LHCN-M2 (cell line): ENCODE results near the gene CGAS. TPM values are rescaled to one million over a fixed set of nuclear protein-coding genes. Genes with fewer than 3 reads are reported as not detected.
"Not testable (repeated sequence)": the region's sequence is repeated elsewhere in the genome, so short reads cannot be mapped to it uniquely, and the experiment has no call there.

Source experiments
- DNase-seq: peaks from one replicate; pipeline ENCODE4 v3.0.0-alpha.2; 2012; ENCODE audit warnings: low read depth
- polyA plus RNA-seq: library from polyadenylated mRNA; unstranded; fragments of >200 nt; gene quantifications from one replicate; pipeline ENCODE4 v1.2.1, GENCODE V29; 2012; ENCODE audit warnings: missing spikeins
- total RNA-seq: library from RNA; depleted of rRNA; stranded (reverse); fragments of >200 nt; gene quantifications from 2 replicates; pipeline ENCODE4 v1.2.3, GENCODE V29; 2014; rRNA removed

Gene CGAS
- total RNA-seq: 15.0 and 16.7 TPM in 2 replicates
- 2.2 TPM for polyA plus RNA-seq

DNA sequence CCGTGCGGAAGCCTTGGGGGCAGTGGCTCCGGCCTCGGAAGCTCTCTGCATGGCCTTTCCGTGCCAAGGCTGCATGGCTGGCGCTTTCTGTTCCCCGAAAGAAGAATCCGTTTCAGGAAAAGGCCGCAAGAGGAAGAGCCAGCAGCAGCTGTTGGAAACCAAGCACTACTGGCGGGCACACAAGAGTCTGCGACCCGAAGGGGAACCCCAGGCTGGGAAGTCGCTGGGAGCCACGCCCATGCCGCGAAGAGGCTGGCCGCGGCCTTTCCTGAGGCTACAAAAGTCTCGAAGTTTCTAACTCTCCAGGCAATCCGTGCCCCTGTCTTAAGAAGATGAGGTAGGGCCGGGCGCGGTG lies at the start of gene CGAS:
Gene CGAS (minus strand): TSS at position 191 of the 355 bp plus-strand sequence. CDS start 116 bp downstream, at position 75.
- peak; percentile 88 for DNase-seq

DNA sequence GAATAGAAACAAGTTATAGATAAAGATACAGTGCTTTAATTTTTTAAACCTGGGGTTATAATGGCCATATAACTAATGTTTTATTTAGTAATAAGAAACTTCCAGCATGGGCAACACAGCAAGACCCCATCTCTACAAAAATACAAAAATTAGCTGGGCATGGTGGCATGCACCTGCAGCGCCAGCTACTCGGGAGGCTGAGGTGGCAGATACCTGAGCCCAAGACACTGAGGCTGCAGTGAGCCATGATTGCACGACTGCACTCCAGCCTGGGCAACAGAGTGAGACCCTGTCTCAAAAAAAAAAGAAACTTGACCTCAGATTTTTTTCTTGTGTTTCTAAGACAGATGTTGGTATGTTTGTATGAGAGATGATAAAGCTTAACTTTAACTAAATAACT lies 45.8 kb upstream of the CGAS start:
- no peak for DNase-seq

DNA sequence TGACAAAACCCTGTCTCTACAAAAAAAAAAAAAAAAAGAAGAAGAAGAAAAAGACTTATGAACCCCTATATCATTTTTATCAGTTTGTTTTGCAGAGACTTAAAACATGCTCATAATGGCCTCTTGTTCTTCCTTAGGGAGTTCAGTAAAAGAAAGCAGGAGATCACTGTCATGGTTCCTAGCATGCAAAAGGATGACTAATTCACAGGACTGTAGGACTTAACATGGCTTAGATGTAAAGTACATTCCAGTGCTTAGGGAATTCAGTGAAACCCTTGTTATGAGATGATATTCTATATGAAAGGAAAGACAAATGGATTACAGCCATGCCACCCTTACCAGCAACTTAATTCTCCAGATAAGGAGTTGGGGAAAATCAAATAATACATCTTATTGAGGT lies 39.3 kb upstream of the CGAS start:
- DNase-seq: peak; percentile 22

DNA sequence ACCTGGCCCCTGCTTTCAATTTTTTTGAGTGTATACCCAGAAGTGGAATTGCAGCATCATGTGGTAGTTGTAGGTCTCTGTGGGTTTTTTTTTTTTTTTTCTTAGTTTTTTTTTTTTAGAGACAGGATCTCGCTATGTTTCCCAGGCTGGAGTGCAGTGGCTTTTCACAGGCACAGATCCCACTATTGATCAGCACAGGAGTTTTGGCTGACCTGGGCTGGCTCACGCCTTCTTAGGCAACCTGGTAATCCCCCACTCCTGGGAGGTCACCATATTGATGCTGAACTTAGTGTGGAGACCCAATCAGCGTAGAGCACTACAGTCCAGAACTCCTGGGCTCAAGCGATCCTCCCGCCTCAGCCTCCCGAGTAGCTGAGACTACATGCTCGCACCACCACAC lies 35.4 kb upstream of the CGAS start:
- DNase-seq: no peak

DNA sequence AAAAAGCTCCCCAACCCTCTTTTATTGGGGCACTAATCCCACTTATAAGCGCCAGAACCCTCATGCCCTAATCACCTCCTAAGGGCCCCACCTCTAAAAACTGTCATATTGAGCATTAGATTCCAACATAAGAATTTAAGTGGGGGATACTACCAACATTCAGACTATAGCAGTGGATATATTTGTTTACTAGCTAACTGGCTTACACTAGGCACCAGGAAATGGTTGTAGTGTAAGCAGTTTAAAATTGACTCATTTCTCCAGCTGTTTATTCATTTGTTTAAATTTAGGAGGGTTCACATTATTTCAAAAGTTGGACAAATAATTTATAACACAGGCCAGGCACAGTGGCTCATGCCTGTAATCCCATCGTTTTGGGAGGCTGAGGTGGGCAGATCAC lies 32.3 kb upstream of the CGAS start:
- no peak for DNase-seq

DNA sequence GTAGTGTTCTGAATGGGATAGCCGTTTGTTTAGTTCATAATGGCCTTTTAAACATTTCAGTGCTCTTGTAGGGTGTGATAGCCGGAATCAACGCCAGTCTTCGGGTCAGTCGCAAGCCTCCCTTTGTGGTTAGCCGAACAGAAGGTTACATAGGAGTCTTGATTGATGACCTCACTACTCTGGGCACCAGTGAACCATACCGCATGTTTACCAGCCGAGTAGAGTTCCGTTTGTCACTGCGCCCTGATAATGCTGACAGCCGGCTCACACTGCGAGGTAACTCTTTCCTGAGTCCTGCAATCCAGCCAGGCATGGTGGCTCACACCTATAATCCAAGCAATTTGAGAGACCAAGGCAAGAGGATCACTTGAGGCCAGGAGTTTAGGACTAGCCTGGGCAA lies 29.9 kb upstream of the CGAS start:
- DNase-seq: no peak

DNA sequence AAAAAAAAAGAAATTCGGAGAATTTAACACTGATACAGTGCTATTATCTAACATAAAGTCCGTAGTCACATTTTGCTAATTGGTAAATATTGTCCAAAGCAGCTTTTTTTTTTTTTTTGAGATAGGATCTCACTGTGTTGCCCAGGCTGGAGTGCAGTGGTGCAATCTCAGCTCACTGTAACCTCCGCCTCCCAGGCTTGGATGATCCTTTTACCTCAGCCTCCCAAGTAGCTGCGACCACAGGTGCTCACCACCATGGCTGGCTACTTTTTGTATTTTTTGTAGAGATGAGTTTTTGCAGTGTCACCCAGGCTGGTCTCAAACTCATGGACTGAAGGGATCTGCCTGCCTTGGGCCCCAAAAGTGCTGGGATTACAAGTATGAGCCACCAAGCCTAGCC lies 25.3 kb upstream of the CGAS start:
- DNase-seq: no peak

DNA sequence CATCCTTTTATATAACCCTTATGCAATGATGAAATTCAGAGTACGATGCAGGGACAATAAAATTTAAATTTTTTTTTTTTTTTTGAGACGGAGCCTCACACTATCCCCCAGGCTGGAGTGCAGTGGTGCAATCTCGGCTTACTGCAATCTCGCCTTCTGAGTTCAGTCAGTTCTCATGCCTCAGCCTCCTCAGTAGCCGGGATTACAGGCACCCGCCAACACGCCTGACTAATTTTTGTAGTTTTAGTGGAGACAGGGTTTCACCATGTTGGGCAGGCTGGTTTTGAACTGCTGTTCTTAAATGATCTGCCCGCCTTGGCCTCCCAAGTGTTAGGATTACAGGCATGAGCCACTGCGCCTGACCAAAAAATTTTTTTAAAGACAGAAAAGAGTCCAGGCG lies 24.6 kb upstream of the CGAS start:
- DNase-seq: no peak

DNA sequence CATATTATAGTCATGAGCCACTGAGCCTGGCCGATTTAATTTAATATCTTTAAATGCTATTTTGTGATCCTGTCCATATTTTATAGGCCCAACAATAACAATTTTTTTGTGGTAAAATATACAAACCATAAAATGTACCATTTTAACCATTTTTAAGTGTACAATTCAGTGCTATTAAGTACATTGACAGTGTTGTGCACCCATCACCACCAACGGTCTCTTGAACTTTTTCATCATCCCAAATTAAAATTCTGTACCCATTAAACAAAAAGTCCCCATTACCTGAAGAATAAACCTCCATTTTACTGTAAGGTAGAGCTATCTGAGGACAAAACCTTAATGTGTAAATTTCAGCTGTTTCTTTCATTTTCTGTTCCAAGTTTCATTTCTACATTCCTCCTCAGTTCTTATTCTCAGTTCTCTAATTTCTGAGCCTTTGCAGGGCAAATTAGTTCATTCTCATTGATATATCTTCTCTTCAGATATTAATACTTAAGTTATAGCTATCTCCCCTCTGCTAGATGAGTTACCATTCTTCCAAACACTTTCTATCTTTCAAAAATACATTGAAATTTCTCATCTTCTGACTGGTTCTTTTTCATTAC lies 19.7 kb upstream of the CGAS start:
- no peak for DNase-seq

DNA sequence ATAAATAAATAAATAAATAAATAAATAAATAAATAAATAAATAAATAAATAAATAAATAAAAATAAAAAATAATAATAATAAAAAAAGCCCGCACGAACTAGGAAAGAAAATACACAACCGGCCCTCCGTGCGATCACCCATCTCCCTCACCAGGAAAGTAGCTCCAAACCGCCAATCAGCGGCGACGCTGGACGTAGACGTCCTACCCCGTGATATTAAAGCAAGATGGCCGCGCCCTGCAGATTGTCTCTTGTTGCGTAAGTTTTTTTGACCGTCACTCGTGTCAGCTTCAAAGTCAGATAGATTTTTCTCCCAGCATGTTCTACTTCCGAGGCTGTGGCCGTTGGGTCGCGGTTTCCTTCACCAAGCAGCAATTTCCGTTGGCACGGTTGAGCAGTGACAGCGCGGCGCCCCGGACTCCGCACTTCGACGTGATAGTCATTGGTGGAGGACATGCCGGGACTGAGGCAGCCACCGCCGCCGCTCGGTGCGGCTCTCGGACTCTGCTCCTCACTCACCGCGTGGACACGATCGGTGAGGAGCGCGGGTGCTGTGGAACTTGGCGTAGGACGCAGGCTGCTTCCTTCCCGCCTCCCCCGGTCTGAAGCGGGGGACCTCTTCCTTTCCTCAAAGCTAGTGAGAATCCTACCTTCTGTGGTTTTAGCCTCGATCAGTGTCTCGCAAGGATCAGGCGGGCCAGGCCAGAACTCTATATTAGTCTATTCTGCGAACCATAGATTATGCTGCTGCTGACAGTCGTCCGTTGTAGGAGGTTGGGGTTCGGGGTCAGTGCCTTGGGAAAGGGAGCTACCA lies 9.6 kb upstream of the CGAS start, which contains the start of gene MTO1:
Gene MTO1 (plus strand): TSS at position 201 of the 814 bp plus-strand sequence. CDS start 118 bp downstream, at position 319.
- peak; percentile 91 for DNase-seq

DNA sequence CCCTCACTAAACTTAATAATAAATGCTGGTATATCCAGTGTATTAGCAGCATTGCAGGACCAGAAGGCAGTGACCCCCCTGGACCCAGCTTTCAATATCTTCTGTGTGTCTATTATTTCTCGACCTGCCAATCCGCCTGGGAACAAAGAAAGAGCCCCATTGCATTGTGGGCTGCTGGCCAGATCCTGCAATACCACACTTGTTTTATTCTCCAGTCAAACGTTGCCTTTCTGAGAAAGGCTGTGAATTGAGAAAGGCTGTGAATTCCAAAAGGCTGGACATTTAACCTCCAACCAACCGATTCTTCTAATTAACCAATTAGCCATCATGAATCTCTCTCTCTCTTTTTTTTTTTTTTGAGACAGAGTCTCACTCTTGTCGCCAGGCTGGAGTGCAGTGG lies 8.0 kb upstream of the CGAS start:
- DNase-seq: no peak

DNA sequence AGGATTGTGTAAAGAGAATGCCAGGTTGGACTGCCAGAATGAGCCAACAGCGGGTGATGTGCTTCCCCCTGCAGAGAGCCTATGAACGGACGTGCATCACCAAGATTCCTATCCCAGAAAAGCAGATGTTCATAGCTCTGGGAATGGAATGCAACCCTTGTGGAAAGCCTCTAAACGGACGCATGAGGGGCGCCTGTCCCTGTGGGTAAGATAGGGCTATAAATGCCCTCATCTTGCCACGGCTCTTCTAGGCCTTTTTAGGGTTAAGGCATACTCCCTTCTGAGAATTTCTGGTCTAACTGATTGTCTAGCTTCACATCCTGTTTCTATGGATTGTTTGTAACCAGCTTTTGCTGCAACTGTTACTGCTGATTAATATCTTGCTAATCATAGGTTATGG lies 7.4 kb upstream of the CGAS start:
- not testable (repeated sequence) for DNase-seq

DNA sequence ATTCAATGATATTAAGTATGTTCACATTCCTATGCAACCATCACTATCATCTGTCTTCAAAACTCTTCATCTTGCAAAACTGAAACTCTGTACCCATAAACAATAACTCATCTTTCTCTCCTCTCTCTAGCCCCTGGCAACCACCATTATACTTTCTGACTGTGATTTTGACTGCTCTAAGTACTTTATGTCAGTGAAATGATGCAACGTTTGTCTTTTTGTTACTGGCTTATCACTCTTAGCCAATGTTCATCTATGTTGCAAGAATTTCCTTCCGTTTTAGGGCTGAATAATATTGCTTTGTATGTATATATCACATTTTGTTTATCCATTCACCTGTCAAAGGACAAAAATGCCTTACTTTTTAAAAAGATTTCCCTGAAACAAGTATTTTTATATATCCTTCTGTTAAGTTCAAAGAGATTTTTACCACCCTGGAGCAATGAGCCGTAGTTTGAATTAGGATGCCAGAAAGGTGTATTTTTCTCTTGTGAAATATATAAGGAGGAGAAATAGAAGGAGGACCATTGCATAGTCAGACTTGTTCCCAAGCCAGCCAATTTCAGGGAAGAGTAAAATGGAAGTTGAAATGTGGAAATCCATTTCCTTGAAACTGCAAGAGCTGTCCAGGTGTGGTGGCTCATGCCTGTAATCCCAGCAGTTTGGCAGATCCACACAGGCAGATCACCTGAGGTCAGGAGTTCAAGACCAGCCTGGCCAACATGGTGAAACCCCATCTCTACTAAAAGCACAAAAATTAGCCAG lies 4.0 kb upstream of the CGAS start:
- no peak for DNase-seq

DNA sequence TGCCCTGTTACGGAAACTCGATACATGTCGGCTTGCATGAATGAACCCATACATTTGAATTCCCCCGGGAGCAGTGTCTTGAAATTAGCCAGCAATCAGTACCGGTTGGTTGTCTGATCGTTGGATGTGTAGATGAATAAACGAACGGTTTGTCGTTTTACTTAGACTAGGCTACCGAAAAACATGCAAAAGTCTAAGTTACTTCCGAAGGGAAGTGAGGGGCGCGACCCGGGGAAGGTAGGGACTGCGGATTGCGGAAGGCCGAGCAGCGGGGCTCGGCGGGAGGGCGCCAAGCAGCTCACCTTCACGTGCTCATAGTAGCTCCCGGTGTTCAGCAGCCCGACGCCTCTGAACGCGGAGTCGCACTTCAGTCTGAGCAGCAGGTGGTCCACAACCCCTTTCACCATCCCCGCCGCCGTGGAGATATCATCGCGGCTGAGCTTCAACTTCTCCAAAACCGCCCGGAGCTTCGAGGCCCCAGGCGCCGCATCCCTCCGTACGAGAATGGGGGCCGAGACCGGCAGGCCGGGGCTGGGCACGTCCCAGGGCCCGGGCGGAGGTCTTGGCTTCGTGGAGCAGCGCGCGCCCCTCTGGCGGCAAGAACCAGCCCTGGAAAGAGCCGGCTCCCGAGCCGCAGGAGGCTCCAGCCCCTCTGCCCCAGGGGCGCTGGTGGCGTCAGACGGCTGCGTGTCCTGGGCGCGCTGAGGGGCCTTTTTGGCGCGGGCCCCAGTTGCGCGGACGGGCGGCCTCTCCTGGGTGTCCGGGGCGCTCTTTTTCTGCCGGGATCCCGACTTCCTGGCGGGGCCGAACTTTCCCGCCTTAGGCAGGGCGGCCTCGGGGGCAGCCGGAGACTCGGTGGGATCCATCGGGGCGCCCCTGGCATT lies 632 bp downstream of the CGAS start:
- peak; percentile 59 for DNase-seq

DNA sequence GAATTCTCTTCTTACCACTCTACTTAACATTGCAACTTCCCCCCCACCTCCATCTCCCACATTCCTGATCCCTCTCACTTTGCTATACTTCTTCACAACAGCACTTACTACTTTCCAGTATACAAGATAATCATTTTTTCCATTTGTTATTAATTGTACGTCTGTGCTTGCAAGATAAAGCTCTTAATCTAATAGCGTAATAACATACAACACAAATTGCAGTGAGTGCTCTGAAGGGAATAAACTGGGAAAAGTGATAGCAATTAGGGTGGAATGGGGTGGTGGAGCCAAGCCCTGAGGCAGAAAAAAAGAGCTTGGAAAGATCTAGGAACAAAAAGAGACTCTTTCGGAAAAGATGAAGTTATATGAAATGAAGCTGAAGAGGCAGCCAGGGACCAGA lies 8.5 kb downstream of the CGAS start:
- DNase-seq: no peak

DNA sequence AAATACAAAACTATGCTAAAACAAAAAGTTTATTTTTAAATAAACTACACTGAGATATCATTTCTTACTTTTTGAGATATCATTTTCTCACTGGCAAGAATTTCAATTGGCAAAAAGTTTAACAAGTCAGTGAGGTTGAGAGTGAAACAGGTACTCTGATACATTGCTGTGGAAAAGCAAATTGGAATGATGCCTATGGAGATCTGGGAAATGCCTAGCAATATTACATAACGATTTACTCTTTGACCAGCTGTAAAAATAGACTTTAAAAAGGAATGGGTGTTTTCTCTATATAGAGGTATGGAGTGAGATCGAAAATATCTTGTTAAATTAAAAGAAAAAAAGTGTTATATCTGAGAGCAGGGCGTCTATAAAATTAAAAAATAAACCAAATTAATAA lies 16.9 kb downstream of the CGAS start:
- DNase-seq: no peak

DNA sequence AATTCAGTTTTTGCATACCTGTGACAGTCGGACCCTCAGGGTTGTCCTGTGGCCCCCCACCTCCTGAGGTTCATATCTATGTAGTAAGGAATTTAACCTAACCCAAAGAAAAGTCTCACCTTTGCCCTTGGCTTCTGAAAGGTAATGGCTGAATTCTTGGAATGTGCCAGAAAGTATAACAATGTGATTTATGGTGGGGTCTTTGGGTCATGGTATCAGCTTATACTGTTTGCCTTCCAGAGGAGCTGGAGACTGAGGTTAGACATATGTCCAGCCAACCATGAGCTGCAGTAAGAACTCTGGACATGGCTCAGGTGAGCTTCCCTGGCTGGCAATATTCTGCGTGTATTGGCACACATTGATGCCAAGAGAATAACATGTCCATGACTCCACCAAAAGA lies 30.6 kb downstream of the CGAS start:
- no peak for DNase-seq

DNA sequence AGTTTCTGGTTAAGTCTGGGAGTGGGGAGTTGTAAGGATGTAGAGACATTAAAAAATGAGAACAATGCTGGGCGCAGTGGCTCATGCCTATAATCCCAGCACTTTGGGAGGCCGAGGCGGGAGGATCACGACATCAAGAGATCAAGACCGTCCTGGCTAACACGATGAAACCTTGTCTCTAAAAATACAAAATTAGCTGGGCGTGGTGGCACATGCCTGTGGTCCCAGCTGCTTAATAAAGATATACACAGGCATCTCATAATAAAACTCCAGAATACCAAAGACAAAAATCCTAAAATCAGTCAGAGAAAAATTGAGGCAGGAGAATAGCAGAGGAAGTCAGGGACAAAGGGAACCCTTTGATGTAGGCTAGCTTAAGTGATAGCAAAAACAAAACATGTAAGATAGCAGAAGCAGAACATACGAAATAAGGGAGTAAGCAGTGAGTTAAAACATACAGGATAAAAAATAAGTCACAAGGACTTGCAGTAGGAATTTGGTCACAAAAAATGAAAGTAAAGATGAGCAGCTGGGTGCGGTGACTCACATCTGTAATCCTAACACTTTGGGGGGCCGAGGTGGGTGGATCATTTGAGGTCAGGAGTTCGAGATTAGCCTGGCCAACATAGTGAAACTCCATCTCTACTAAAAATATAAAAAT lies 33.9 kb downstream of the CGAS start:
- peak; percentile 62 for DNase-seq

DNA sequence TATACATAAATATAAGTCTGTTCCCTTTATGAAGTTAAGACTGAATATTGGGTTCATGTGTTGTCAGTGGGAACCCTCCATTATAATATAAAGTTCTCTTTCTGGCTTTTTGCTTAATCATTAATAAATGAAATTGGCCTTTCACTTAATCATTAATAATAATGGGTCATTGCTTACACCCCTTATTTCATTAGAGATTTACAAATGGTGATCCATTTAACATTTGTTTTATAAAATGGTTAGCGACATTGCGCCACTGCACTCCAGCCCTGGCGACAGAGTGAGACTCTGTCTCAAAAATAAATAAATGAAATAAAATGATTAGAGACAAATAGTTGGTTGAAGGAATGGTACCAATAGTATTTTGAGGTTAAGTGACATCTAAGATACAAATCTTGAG lies 39.0 kb downstream of the CGAS start:
- DNase-seq: no peak

DNA sequence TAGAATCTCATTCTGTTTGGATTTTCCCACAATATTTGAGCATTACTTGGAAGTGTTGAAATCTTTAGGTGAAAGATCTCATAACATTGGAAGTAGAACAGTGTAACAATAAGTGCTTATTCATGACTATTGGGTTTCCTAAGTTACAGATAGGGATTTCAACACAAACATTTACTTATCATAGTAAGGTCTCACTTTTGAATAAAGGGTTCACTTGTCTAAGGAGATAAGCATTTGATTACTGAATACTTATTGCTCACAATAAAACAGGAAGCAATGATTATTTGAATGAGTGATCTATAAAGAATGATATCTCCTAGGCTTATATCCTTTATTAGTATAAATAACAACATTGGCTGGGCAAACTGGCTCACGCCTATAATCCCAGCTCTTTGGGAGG lies 42.7 kb downstream of the CGAS start:
- DNase-seq: no peak

DNA sequence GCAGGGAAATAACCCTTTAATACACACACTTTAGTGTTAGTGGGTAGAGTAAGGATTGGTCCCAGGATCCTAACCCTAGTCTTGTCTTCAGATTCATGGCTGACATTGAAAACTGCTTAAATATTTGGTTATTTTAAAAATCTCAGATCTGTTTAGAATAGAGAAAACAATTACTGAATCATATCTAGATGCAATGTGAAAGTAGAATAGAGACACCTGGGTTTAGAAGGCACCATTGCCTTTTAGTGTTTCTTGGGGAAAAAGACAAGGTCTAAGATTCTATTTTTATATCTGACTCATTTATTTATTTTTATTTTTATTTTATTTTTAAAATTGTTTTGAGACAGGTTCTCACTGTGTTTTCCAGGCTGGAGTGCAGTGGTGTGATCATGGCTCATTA lies 51.4 kb downstream of the CGAS start:
- DNase-seq: no peak
